ENCODE measurements around the gene PAPPA. TPM values are rescaled to one million over a fixed set of nuclear protein-coding genes. Genes with fewer than 3 reads are reported as not detected.

The PAPPA gene
- polyA plus RNA-seq, 1 donor from 2014 or later = 0.41 TPM

- no peaks in the 10 kb centered on the region for H3K79me2 ChIP-seq (replicated peaks; ENCODE audit: insufficient read depth, low read length)
- H3K36me3 ChIP-seq (ENCODE audit: insufficient read depth, low read length) = no peaks in the 10 kb centered on the region
- no peak overlapping the region for H3K9ac ChIP-seq (ENCODE audit: low read length)
- H3K4me2 ChIP-seq (ENCODE audit: low read length) = no peak overlapping the region
- no peaks in the 10 kb centered on the region for H3K27me3 ChIP-seq (ENCODE audit: insufficient read depth, low read depth, low read length)
- H3K27ac ChIP-seq (ENCODE audit: low read length) = no peak overlapping the region
- H3K9me3 ChIP-seq (ENCODE audit: low read length) = no peaks in the 10 kb centered on the region
- no peaks in the 10 kb centered on the region for H3F3A ChIP-seq (ENCODE audit: insufficient read depth, low read length, poor library complexity, severe bottlenecking)
- H3K4me3 ChIP-seq (ENCODE audit: low read length) = no peak overlapping the region
- no peaks in the 10 kb centered on the region for H4K20me1 ChIP-seq (ENCODE audit: insufficient read depth)
- no peak for TF ChIP-seq TAF1 (IDR thresholded peaks at IDR 0.05; ENCODE audit: low read depth)
- TF ChIP-seq REST (IDR thresholded peaks at IDR 0.05; ENCODE audit: borderline replicate concordance) = no peak
- TF ChIP-seq SMC3 (conservative IDR thresholded peaks at IDR 0.05; ENCODE audit: poor library complexity) = no peak
- no peak for TF ChIP-seq EP300 (conservative IDR thresholded peaks at IDR 0.05; ENCODE audit: poor library complexity, severe bottlenecking)
- no peak for TF ChIP-seq POLR2AphosphoS5 (IDR thresholded peaks at IDR 0.05)
- no peak for TF ChIP-seq EZH2 (IDR thresholded peaks at IDR 0.05; ENCODE audit: borderline replicate concordance, insufficient read depth, low read length, poor library complexity, severe bottlenecking)
- no peak for TF ChIP-seq MXI1 (conservative IDR thresholded peaks at IDR 0.05; ENCODE audit: poor library complexity, severe bottlenecking)
- no peak for TF ChIP-seq CTCF (IDR thresholded peaks at IDR 0.05; ENCODE audit: poor library complexity, severe bottlenecking)
- no peaks in the 10 kb centered on the region for H3K9me2 ChIP-seq (ENCODE audit: insufficient read depth, low read length)
- H2AFZ ChIP-seq (ENCODE audit: low read depth, low read length) = no peak overlapping the region
Observed at GRCh38 chr9:116419181-116419580, 265.6 kb downstream of the PAPPA start.

GRCh38 chr9:116420993-116421538 lies 267.5 kb downstream of the PAPPA start:
- Histone ChIP-seq H4K20me1 (ENCODE audit: insufficient read depth) (no peaks in the 10 kb centered on the region), H3F3A (ENCODE audit: insufficient read depth, low read length, poor library complexity, severe bottlenecking) (no peaks in the 10 kb centered on the region), H3K36me3 (ENCODE audit: insufficient read depth, low read length) (no peaks in the 10 kb centered on the region), H3K27me3 (ENCODE audit: insufficient read depth, low read depth, low read length) (no peaks in the 10 kb centered on the region), H3K9ac (ENCODE audit: low read length) (no peak overlapping the region), H3K9me2 (ENCODE audit: insufficient read depth, low read length) (no peaks in the 10 kb centered on the region), H3K79me2 (replicated peaks; ENCODE audit: insufficient read depth, low read length) (no peaks in the 10 kb centered on the region), H3K4me3 (ENCODE audit: low read length) (no peak overlapping the region), H2AFZ (ENCODE audit: low read depth, low read length) (no peak overlapping the region), H3K4me2 (ENCODE audit: low read length) (no peak overlapping the region), H3K9me3 (ENCODE audit: low read length) (no peaks in the 10 kb centered on the region), H3K27ac (ENCODE audit: low read length) (no peak overlapping the region)
- TF ChIP-seq MXI1 (conservative IDR thresholded peaks at IDR 0.05; ENCODE audit: poor library complexity, severe bottlenecking) (no peak), REST (IDR thresholded peaks at IDR 0.05; ENCODE audit: borderline replicate concordance) (no peak), EZH2 (IDR thresholded peaks at IDR 0.05; ENCODE audit: borderline replicate concordance, insufficient read depth, low read length, poor library complexity, severe bottlenecking) (no peak), POLR2AphosphoS5 (IDR thresholded peaks at IDR 0.05) (no peak), TAF1 (IDR thresholded peaks at IDR 0.05; ENCODE audit: low read depth) (no peak), SMC3 (conservative IDR thresholded peaks at IDR 0.05; ENCODE audit: poor library complexity) (no peak), CTCF (IDR thresholded peaks at IDR 0.05; ENCODE audit: poor library complexity, severe bottlenecking) (no peak)
